ENCODE measurements around the gene CAPZB.

The CAPZB gene

GRCh38 chr1:19496527-19496874 lies 11.2 kb upstream of the CAPZB start:
- no peak for DNase-seq

GRCh38 chr1:19495799-19496526 lies 10.6 kb upstream of the CAPZB start:
- no peak for DNase-seq

GRCh38 chr1:19495000-19495656 lies 9.8 kb upstream of the CAPZB start:
- no peak for DNase-seq

GRCh38 chr1:19493547-19493946 lies 8.2 kb upstream of the CAPZB start:
- no peak for DNase-seq

- DNase-seq, result no peak
Measured at GRCh38 chr1:19489996-19490395, 4.7 kb upstream of the CAPZB start.

GRCh38 chr1:19488136-19488535 lies 2.8 kb upstream of the CAPZB start:
- no peak for DNase-seq

- DNase-seq, result no peak
Measured at GRCh38 chr1:19484798-19485361, 459 bp downstream of the CAPZB start.

- peak; percentile 22 for DNase-seq
Measured at GRCh38 chr1:19484338-19484797, 971 bp downstream of the CAPZB start.

- DNase-seq, result no peak
Measured at GRCh38 chr1:19483691-19484090, 1.6 kb downstream of the CAPZB start.

- peak; percentile 60 for DNase-seq
Measured at GRCh38 chr1:19483261-19483660, 2.1 kb downstream of the CAPZB start.

- DNase-seq, result no peak
Measured at GRCh38 chr1:19481826-19482398, 3.4 kb downstream of the CAPZB start.

GRCh38 chr1:19480282-19480681 lies 5.1 kb downstream of the CAPZB start:
- DNase-seq, result no peak

GRCh38 chr1:19479351-19480120 lies 5.8 kb downstream of the CAPZB start:
- no peak for DNase-seq

GRCh38 chr1:19478322-19478721 lies 7.0 kb downstream of the CAPZB start:
- DNase-seq, result no peak

- peak; percentile 63 for DNase-seq
Measured at GRCh38 chr1:19477284-19478249, 7.8 kb downstream of the CAPZB start.

GRCh38 chr1:19476450-19477190 lies 8.7 kb downstream of the CAPZB start:
- DNase-seq, result peak; percentile 77

GRCh38 chr1:19475296-19475695 lies 10.0 kb downstream of the CAPZB start:
- no peak for DNase-seq

- DNase-seq, result no peak
Measured at GRCh38 chr1:19472174-19472573, 13.2 kb downstream of the CAPZB start.

- no peak for DNase-seq
Measured at GRCh38 chr1:19469004-19469403, 16.3 kb downstream of the CAPZB start.

- peak; percentile 75 for DNase-seq
Measured at GRCh38 chr1:19468397-19468956, 16.9 kb downstream of the CAPZB start.
